Umbilical cord (tissue), 2 donors: Measurements from ENCODE around the gene KRTAP5-5. TPM values are rescaled to one million over a fixed set of nuclear protein-coding genes. Genes with fewer than 3 reads are reported as not detected.
"Not testable (repeated sequence)": the region's sequence is repeated elsewhere in the genome, so short reads cannot be mapped to it uniquely, and the experiment has no call there.

Experiments
- DNase-seq: peaks from one replicate; pipeline ENCODE4 v3.0.0-alpha.2; 2015; ENCODE audit warnings: low spot score
- total RNA-seq: library from RNA; depleted of rRNA; stranded (reverse); fragments of >200 nt; gene quantifications from one replicate; pipeline ENCODE4 v1.2.3, GENCODE V29; 2014; ENCODE audit warnings: low replicate concordance; ENCODE audit not compliant: insufficient read depth

Gene KRTAP5-5
- total RNA-seq, 1 donor from 2014 or later: not detected

GRCh38 chr11:1607156-1607845, 22.3 kb upstream of the KRTAP5-5 start:
- peak; percentile 49 for DNase-seq

DNA sequence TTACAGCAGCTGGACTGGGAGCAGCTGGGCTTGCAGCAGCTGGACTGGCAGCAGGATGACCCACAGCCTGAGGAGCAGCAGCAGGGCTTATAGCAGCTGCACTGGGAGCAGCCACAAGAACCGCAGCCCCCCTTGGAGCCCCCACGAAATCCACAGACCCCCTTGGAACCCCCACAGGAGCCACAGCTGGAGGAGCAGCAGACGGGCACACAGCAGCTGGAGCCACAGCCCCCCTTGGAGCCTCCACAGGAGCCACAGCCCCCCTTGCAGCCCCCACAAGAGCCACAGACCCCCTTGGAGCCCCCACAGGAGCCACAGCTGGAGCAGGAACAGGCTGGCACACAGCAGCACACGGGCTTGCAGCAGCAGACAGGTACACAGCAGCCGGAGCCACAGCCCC, 21.7 kb upstream of the KRTAP5-5 start:
- DNase-seq: not testable (repeated sequence)

DNA sequence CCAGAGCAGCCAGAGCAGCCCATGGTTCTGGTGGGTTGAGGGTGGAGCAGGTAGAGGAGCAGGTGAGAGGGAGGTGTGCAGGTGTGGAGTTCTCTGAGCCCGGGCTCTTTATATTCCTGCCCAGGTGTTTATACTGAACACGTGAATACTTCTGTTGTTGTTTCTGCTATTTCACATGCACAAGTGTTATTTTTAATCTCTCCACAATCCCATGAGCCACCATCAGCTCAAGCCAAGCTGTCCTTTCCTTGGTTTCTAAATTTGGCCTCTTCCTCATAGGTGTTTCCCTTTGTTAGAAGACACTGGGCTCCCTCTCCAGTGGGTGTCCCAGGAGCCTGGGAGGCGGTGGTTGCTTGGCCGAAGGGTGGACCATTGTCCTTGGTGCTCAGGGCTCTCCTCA, 21.2 kb upstream of the KRTAP5-5 start, which contains the start of gene KRTAP5-3:
Gene KRTAP5-3 (minus strand): TSS at position 101 of the 400 bp plus-strand sequence. CDS start 78 bp downstream, at position 23.
- no peak for DNase-seq

- no peak for DNase-seq
Measured at GRCh38 chr11:1618231-1618630, 11.3 kb upstream of the KRTAP5-5 start.

- no peak for DNase-seq
Measured at GRCh38 chr11:1619449-1619848, 10.1 kb upstream of the KRTAP5-5 start.

GRCh38 chr11:1622086-1622485, 7.5 kb upstream of the KRTAP5-5 start, which contains the start of gene KRTAP5-4:
KRTAP5-4 (minus strand) TSS chr11:1622138; CDS start chr11:1622093, 45 bp downstream.
- DNase-seq: no peak

DNA sequence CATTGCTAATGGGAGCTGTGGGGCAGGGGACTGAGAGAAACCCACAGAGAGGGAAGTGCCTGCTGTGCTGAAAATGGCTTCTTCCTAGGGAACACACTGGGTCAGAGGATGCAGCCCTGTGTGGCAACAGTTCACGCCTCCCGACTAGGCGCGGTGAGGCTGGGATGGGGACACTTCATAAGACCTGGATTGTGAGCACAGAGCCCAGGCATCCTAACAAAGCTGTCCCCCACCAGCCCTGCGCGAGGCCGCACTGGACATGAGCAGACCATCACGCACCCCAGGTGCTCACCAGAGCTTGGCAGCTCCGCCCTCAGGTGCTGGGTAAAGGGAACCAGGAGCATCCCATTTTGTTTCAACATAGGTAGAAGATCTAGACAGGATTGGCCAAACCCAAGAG, 5.9 kb upstream of the KRTAP5-5 start:
- DNase-seq: no peak

DNA sequence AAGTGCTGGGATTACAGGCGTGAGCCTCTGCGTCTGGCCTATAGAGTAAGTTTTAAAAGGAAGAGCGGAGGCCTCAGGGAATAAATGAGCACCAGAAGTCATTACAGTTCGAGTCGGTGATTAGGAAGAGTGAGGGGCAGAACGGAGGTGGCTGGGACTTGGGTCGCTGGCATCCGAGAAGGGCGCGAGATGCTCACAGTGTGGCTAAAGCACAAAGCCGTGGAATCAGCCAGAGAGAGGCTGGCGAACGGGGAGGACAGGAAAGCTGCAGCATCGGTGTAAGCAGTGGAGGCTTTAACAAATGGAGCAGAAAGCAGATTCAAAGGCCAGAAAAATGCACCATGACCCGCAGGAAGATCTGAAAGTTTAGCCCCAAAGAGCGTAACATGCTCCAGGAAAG, 5.0 kb upstream of the KRTAP5-5 start:
- no peak for DNase-seq

GRCh38 chr11:1625541-1625940, 4.0 kb upstream of the KRTAP5-5 start:
- DNase-seq: no peak

DNA sequence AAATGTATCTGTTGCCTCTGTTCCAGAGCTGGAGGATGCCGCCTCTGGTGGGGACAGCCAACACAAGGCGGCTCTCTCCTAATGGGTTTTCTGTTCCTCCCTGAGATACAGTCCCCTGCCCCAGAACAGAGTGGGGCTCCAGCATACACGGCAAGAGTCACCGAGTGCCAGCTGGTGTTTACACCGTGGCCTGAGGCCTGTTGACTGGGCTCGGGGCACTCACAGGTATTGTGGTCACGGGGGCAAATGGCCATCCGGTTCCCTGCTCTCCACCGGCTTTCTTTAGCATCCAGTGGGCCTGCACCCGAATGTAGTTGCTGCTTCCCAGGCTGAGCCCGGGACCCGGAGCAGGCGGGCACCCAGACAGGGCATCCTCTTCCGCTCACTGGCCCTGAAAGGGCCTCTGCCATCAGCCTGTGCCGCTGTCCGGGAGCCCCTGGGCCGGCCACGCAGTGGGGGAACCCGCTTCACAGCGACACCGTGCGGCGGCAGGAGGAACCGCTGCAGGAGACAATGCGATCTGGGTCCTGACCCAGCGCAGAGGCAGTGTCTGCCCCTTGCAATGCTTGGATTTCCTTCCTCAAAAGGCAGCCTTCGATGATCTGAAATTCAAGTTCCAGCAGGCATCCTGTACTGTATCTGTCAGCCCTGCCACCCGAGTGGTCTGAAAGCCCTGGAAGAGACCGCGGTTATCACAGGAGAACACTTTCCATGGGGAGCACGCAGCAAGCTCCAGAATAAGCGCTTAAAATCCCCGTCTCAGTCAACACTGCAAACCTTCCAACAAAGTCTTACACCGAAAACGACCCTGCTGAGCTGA, 859 bp upstream of the KRTAP5-5 start:
- peak; percentile 35 for DNase-seq

- DNase-seq: no peak
Measured at GRCh38 chr11:1630271-1630670, 696 bp downstream of the KRTAP5-5 start.

DNA sequence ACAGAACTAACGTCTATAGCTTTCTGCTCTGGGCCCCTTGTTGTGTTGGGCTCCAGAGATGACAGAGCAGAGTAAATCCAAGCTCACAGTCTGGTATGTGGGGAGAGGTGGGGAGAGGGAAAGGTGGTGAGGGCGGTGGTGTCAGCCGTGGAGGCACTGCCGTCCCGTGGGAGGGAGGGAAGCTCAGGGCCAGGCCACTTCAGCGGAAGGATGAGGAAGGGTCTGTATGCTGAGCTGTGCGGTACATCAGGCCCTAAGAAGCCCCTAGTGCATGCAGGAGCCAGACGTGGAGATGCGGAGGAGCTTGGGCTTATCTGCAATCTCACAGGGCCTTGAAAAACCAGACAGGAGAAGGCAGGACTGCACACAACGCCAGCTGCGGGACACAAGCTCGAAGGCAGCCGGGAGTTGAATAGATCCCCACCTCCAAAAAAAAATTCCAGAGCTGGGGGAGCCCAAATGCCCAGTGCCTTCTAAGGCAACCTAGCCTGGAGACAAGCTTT, 1.5 kb downstream of the KRTAP5-5 start:
- no peak for DNase-seq

DNA sequence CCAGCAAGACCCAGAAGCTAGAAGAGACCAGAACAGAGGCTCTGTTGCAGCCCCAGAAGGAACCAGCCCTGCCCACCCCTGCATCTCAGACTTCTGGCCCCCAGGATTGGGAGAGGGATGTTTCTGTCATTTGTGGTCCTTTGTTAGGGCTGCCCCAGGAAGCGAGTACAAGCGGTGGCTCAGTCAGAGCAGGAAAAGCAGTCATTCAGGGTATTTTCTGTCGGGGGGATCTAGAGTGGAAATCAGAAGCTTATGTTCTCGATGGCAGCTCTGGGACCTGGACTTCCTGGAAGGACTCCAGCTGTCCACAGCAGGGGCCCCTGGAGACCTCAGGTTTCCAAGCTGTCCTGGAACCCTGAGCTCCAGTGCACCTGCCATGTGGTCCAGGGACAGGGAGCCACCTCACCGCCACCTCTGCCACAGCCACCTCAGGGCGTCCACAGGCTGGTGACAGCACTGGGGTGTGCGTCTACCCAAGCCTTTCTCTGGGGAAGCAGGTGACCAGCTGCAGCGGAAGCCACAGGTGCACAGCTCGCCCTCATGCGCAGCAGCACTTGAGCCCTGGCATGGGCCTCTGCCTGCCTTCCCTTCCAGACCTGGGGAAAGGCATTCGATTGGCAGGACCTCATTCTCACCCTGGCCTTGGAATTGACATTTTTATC, 2.6 kb downstream of the KRTAP5-5 start:
- no peak for DNase-seq

GRCh38 chr11:1633864-1634263, 4.3 kb downstream of the KRTAP5-5 start:
- no peak for DNase-seq

DNA sequence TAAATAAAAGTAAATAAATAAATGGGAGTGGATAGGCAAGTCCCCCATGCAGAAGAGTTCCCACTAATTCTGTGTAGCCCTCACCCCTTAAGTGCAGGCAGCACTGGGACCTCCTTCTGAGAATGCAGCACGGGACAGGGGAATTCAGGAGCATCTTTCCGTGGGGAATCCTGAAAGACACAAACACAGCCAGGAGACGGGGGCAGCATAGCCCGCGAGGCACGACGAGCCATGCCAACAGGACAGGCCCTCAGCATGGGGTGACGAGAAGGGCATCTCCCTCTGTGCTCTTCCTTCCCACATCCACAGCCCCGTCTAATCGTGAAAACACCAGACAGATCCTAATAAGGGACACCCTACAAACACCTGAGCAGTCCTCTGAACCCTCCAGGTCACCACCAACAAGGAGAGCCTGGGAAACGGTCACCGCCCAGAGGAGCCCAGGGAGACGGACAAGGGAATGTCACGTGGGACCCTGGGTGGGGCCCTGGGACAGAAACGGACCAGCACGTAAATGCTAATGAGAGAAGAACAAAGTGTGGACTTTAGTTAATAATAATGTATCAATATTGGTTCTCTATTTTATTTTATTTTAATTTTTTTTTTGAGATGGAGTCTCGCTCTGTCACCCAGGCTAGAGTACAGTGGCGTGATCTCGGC, 6.8 kb downstream of the KRTAP5-5 start:
- no peak for DNase-seq

DNA sequence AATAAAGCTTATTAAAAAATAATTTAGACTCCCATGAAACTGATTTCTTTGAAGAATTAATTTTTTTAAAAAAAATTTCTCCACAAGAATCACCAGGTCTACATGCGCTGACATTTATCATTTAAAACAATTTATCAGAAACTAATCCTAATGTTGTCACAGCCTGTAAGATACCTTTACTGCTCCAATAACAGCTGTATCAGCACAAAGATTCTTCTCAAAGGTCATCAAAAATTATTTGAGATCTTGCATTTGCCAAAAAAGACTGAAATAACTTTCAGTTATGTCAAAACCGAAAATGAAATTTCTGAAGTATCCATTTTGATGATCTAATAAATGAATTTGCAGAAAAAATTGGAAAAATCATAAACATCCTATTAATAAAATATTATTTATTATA, 8.1 kb downstream of the KRTAP5-5 start:
- DNase-seq: no peak

DNA sequence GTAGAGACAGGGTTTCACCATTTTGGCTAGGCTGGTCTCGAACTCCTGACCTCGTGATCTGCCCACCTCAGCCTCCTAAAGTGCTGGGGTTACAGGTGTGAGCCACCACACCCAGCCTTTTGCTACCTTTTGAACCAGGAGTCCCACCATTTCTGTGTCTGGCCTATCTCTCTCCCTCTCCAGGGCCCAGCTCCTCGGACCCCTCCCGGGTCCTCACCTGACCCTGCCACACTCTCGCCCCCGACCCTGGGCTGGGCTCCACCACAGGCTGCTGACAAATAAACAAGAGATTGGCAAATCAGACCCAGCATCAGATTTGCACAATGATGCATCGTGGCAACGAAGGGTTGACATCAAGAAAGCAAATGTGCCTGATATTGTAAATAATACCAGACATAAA, 8.8 kb downstream of the KRTAP5-5 start:
- no peak for DNase-seq

GRCh38 chr11:1639102-1639620, 9.6 kb downstream of the KRTAP5-5 start:
- peak; percentile 26 for DNase-seq

- no peak for DNase-seq
Measured at GRCh38 chr11:1639666-1640065, 10.1 kb downstream of the KRTAP5-5 start.

DNA sequence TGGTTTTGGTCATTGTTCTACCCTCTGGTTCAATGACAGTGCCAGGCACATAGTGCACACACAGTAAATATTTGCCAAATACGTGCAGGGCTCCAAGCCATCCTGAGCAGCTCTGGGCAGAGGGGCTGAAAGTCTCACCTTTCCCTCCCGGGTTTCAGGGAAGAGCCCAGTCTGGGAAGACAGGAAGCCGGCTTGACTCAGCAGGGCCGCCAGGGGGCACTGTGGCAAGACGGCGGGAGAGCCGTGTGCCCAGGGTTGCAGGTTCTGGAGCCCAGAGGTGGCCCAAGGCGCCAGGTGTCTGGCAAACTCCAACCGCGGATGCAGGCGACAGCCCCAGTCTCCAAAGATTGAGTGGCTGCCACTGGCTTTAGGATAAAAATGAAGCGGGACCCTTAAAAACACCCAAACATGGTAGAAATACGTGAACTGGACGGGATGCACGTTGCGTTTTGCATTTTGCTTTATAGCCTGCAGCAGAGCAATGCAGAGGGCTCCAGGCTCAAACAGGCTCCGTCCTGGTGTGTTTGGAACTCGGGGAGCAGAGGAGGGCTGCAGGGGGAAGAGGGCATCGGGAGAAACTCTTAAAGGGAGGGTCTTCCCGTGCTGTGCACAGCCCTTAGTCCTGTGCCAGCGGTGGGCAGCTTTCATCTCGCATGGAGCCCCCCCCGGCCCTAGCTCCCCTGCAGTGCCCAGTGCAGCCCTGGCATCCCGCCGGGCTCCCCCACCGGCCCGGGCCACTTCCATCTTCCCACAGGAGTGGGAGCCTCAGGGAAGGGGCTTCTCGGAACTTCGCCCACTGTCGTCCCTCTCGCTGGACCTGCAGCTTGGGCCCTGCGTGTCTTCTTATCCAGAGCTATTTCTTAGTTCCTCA, 10.7 kb downstream of the KRTAP5-5 start:
- DNase-seq: no peak
